Mucosa of stomach (tissue), 1 donor: Measurements from ENCODE around the gene PHLPP1.

ENCODE experiments used
- H3K27me3 ChIP-seq: one replicate; pipeline ENCODE4 v1.7.0; 2013; ENCODE audit warnings: mild to moderate bottlenecking, low read length; ENCODE audit not compliant: control insufficient read depth, insufficient read depth
- H3K36me3 ChIP-seq: one replicate; pipeline ENCODE4 v1.7.0; 2013; ENCODE audit warnings: low read length; ENCODE audit not compliant: control insufficient read depth, insufficient read depth
- H3K4me1 ChIP-seq: one replicate; pipeline ENCODE4 v1.7.0; 2013; ENCODE audit warnings: mild to moderate bottlenecking, low read length; ENCODE audit not compliant: control insufficient read depth, insufficient read depth
- H3K4me3 ChIP-seq: one replicate; pipeline ENCODE4 v1.7.0; 2013; ENCODE audit warnings: low read length
- H3K9ac ChIP-seq: one replicate; pipeline ENCODE4 v1.7.0; 2013; ENCODE audit warnings: mild to moderate bottlenecking, low read length, moderate library complexity
- H3K9me3 ChIP-seq: one replicate; pipeline ENCODE4 v1.7.0; 2013; ENCODE audit warnings: mild to moderate bottlenecking, low read length, moderate library complexity; ENCODE audit not compliant: control insufficient read depth
- donor health status: Pancreatic carcinoma.

PHLPP1 gene

DNA sequence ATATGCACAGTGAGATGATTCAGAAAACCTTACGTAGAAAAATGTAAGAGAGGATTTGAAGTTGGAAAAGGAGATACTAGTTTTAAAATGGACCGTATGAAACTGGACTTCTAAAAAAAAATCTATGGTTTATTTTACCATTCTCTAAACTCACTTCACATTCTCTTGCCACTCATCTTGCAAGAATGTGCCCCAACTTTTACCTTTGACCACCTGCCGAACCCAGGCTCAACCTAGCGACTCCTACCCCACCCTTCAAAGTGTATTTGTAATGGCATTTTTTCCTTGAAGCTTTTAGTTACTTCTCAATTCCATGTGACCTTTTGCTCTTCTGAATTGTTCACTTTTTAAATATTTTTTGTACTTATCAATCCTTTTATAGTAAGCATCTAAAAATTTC is 160.8 kb downstream of the PHLPP1 start:
- Histone ChIP-seq H3K9ac (no peak overlapping the region), H3K4me3 (no peak overlapping the region), H3K36me3 (no peaks in the 10 kb centered on the region), H3K9me3 (no peaks in the 10 kb centered on the region), H3K27me3 (no peaks in the 10 kb centered on the region), H3K4me1 (no peaks in the 10 kb centered on the region)

- H3K36me3 ChIP-seq = no peaks in the 10 kb centered on the region
- H3K9ac ChIP-seq = no peak overlapping the region
- H3K9me3 ChIP-seq = no peaks in the 10 kb centered on the region
- H3K4me3 ChIP-seq = no peak overlapping the region
- no peaks in the 10 kb centered on the region for H3K27me3 ChIP-seq
- peaks cover 5% of the 10 kb centered on the region for H3K4me1 ChIP-seq
Observed at GRCh38 chr18:62876828-62877227, 161.5 kb downstream of the PHLPP1 start.

DNA sequence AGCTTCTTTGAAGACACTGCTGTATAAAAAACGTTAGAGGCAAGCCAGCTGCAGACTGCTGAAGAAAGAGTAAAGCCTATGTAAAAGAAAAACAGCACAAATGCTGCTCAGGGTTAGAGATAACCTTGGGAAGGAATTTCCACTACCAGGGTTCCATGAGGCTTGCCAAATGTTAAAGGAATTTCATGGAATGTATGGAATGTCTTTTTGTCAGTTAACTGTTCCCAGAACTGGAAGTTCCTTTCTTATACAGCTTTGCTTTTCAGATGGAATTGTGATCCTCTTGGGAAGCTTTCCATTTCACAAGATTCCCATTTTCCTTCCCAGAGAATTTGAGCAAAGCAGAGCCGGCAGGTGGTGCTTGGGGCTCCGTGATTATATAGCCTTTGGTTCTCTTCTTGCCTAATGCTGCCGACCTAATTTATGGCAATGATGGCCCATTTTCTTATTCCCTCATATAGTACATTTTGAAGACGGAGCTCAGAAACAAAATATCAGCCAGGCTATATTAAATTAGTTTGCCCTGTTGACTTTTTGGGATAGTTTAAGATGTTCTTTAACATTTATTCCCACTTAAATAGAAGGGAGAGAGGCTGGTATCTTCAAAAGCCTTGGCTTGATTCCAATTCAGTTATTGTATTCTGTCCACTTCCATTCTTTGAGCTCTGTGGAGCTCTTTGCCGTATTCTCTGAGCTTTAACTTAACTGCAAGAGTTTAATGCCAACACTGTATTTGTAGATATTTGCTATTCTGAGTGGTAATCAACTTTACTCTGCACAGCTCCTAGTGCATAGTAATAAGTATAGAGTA is 162.3 kb downstream of the PHLPP1 start:
- no peaks in the 10 kb centered on the region for H3K36me3 ChIP-seq
- no peak overlapping the region for H3K9ac ChIP-seq
- H3K4me3 ChIP-seq = no peak overlapping the region

GRCh38 chr18:62878305-62878704 is 163.0 kb downstream of the PHLPP1 start:
- Histone ChIP-seq H3K27me3 (no peaks in the 10 kb centered on the region), H3K9me3 (no peaks in the 10 kb centered on the region), H3K9ac (no peak overlapping the region), H3K36me3 (no peaks in the 10 kb centered on the region), H3K4me1 (peaks cover 8% of the 10 kb centered on the region), H3K4me3 (no peak overlapping the region)

More for the DNA sequence above, 162.3 kb downstream of the PHLPP1 start:
- no peaks in the 10 kb centered on the region for H3K27me3 ChIP-seq
- no peaks in the 10 kb centered on the region for H3K9me3 ChIP-seq
- peaks cover 8% of the 10 kb centered on the region for H3K4me1 ChIP-seq

DNA sequence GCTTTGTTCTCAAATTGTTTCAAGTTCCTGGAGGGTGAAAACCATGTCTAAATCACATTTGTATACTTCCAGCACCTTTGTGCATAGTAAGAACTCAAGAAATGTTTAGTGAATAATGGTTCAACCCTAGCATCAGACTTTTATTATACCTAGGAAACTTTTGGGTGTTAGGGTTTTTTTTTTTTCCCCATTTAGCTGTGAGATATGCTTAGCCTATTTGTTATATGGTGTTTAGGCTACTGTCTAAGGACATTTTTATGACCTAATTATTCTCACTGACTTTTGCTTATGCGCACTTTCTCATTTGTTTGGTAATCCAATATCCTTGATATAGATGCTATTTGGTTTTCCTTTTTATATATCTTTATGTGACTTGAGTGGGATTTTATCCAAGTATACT is 164.7 kb downstream of the PHLPP1 start:
- Histone ChIP-seq H3K27me3 (no peaks in the 10 kb centered on the region), H3K9me3 (no peaks in the 10 kb centered on the region), H3K4me1 (peaks cover 22% of the 10 kb centered on the region), H3K4me3 (no peak overlapping the region), H3K36me3 (no peaks in the 10 kb centered on the region), H3K9ac (no peak overlapping the region)

- Histone ChIP-seq H3K36me3 (no peaks in the 10 kb centered on the region), H3K9ac (no peak overlapping the region), H3K4me3 (no peak overlapping the region), H3K27me3 (no peaks in the 10 kb centered on the region), H3K4me1 (peaks cover 30% of the 10 kb centered on the region), H3K9me3 (no peaks in the 10 kb centered on the region)
Observed at GRCh38 chr18:62880673-62881364, 165.5 kb downstream of the PHLPP1 start.

GRCh38 chr18:62881509-62882016 is 166.2 kb downstream of the PHLPP1 start:
- no peaks in the 10 kb centered on the region for H3K27me3 ChIP-seq
- H3K9ac ChIP-seq = no peak overlapping the region
- no peaks in the 10 kb centered on the region for H3K36me3 ChIP-seq
- no peaks in the 10 kb centered on the region for H3K9me3 ChIP-seq
- H3K4me3 ChIP-seq = no peak overlapping the region
- H3K4me1 ChIP-seq = peaks cover 37% of the 10 kb centered on the region

DNA sequence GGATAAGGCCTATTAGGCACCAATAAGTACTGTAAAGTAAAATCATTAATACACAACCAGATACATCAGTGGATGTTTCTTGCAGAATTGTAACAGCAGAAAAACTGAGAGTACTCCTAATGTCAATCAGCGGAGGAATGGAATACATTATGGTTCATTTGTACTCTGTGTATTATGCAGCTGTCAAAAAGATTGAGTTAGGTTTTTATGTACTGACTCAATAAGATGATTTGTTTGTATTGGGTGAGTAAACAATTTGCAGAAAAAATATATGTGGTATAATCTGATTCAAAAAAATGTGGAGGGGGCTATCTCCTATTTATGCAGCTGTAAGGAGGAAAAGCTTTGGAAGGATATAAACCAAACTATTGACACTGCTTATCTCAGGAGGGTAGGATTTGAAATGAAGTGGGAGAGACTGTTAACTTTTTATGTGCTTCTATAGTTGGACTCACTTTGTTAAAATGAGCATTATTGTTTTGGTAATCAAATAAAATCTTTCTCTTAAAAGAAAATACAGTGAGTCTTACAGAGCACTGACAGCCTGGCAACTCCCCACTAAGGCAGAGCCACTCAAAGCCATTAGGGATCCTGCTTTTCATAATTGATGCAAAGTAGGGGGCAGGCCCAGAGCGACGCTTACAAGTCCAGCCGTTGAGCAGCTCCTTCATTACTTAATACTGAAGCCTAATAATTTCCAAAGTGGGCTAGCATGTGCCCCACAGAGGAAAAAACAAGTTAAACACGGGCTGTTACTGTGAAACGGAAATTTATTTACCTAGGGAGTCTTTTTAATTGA is 168.8 kb downstream of the PHLPP1 start:
- H3K9ac ChIP-seq = no peak overlapping the region
- H3K9me3 ChIP-seq = no peaks in the 10 kb centered on the region
- no peaks in the 10 kb centered on the region for H3K27me3 ChIP-seq
- H3K36me3 ChIP-seq = no peaks in the 10 kb centered on the region
- H3K4me1 ChIP-seq = peaks cover 42% of the 10 kb centered on the region
- no peak overlapping the region for H3K4me3 ChIP-seq

DNA sequence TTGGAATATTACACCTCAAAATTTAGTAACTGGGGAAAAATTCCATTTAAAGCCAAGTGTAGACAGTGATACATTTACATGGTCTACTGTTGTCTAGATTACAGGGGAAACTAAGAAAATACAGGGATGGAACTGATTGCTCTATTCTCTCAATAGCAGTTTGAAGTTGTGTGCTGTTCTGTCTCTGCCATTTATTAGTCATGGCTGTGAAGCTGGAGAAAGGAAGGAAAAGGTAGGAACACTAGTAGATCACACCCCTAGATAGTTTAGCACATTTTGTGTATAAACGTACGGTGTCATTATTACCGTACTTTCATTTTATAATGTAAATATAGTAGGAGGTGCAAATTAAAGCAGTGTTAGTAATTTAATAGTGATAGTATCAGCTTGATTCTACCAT is 170.5 kb downstream of the PHLPP1 start:
- Histone ChIP-seq H3K9me3 (no peaks in the 10 kb centered on the region), H3K4me3 (no peak overlapping the region), H3K9ac (no peak overlapping the region), H3K4me1 (peaks cover 49% of the 10 kb centered on the region), H3K36me3 (no peaks in the 10 kb centered on the region), H3K27me3 (no peaks in the 10 kb centered on the region)

GRCh38 chr18:62894681-62895390 is 179.5 kb downstream of the PHLPP1 start:
- Histone ChIP-seq H3K9me3 (no peaks in the 10 kb centered on the region), H3K4me3 (no peak overlapping the region), H3K36me3 (no peaks in the 10 kb centered on the region), H3K27me3 (no peaks in the 10 kb centered on the region), H3K9ac (no peak overlapping the region), H3K4me1 (peaks cover 3% of the 10 kb centered on the region)

DNA sequence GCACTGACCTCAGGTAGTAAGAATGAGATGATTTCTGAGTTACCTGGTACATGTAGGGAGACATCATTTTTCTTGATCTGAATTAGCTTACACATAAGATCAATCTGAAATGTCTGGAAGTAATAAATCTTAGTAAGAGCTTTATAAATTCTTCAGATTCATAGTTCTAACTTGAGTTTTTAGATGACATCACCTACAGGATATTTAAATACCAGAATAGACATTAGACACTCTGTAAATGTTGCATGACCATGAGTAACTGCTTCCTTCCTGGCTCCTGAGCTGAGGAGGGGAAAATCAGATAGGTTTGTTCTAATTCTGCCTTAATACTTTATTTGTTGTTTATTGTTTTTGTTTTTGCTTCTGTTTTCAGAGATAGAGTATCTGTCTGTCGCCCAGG is 181.8 kb downstream of the PHLPP1 start:
- no peaks in the 10 kb centered on the region for H3K36me3 ChIP-seq

More for the DNA sequence above, 181.8 kb downstream of the PHLPP1 start:
- H3K4me1 ChIP-seq = no peaks in the 10 kb centered on the region
- H3K27me3 ChIP-seq = no peaks in the 10 kb centered on the region
- no peaks in the 10 kb centered on the region for H3K9me3 ChIP-seq
- no peak overlapping the region for H3K9ac ChIP-seq
- no peak overlapping the region for H3K4me3 ChIP-seq
